Ectodermal cell (in vitro differentiated cells): ENCODE measurements around the gene AAK1.

Source experiments
- H3K27ac ChIP-seq: 2 replicates; pipeline ENCODE4 v1.7.0; 2013; ENCODE audit warnings: mild to moderate bottlenecking, low read depth, low read length; ENCODE audit not compliant: insufficient read depth, poor library complexity, severe bottlenecking
- H3K27me3 ChIP-seq: 2 replicates; pipeline ENCODE4 v1.7.0; 2013; ENCODE audit warnings: mild to moderate bottlenecking, low read length; ENCODE audit not compliant: insufficient read depth, control insufficient read depth, poor library complexity, severe bottlenecking
- H3K36me3 ChIP-seq: one replicate; pipeline ENCODE4 v1.7.0; 2013; ENCODE audit warnings: low read length; ENCODE audit not compliant: control insufficient read depth, insufficient read depth
- H3K4me1 ChIP-seq: one replicate; pipeline ENCODE4 v1.7.0; 2013; ENCODE audit warnings: low read length; ENCODE audit not compliant: control insufficient read depth, insufficient read depth
- H3K4me3 ChIP-seq: 2 replicates; pipeline ENCODE4 v1.7.0; 2013; ENCODE audit warnings: low read depth, low read length, control low read depth; ENCODE audit not compliant: insufficient read depth
- H3K9me3 ChIP-seq: 2 replicates; pipeline ENCODE4 v1.7.0; 2013; ENCODE audit warnings: mild to moderate bottlenecking, low read length, moderate library complexity; ENCODE audit not compliant: control insufficient read depth
- WGBS, 2 experiments: methylation state at CpG; one replicate each; pipeline ENCODE4 v1.1.7; 2013; ENCODE audit warnings: missing lambda C conversion rate in 2 of 2; 5-methylcytosine and 5-hydroxymethylcytosine counted together

The AAK1 gene

DNA sequence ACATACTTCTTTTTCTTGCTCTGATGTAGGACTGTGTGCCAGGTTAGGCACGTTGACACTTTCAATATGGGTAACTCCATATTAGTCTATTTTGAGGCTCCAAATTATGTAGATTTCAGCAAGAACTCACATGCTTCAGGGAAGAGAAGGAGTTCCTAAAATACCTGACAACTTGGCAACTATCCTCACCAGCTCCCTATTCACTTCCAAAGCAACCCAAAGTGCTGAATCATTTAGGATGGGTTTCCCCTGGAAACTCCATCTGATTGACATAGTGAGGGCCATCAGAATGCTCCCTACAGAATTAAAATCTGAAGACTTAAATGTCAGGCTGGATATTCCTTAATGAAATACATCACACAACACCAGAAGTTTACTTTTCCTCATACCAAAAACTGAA lies 173.8 kb downstream of the AAK1 start:
- Histone ChIP-seq H3K27ac (no peak overlapping the region), H3K4me3 (no peak overlapping the region), H3K36me3 (no peaks in the 10 kb centered on the region), H3K27me3 (no peaks in the 10 kb centered on the region), H3K9me3 (no peaks in the 10 kb centered on the region), H3K4me1 (no peaks in the 10 kb centered on the region)
- 88 to 100% methylated on average over 1 of the region's 1 CpG for WGBS, 2 experiments

DNA sequence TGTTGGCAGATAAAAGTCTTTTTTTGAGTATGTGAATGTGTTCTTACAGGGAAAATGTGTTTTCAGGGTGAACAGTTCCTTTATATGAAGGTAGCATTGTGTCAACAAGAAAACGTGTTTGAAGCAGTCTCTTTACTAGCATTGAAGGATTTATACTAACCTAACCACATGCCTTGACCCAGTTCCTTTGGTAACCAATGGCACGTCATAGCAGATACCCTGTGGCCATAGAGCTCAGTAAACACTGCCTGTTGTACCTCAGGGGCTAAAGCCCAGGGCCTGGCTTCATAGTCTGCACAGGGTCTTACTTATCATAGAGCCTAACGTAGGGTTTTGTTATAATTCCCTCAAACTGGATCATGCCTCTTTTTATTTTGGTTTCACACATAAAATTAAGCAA lies 174.2 kb downstream of the AAK1 start:
- WGBS, 2 experiments, result 90 to 94% methylated on average over 3 of the region's 3 CpGs
- Histone ChIP-seq H3K9me3 (no peaks in the 10 kb centered on the region), H3K27ac (no peak overlapping the region), H3K4me3 (no peak overlapping the region), H3K4me1 (no peaks in the 10 kb centered on the region), H3K36me3 (no peaks in the 10 kb centered on the region), H3K27me3 (no peaks in the 10 kb centered on the region)

DNA sequence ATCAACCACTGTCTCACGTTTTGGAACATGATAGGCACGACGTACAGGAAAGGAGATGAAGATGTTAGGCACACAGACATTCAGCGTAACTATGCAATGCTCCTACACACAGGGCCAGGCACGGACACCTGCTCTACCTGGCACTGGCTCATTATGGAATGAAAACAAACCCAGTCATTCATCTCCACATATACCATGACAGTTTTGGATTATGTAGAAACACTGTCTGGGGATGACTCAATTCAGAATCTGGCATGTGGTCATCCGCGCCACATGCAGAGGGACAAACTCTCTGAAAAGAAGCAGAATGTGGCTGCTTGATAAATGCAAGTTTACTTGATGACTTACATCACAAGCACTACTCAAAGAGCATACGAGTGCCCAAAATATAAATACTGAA lies 176.8 kb downstream of the AAK1 start:
- 93 to 94% methylated on average over 8 of the region's 8 CpGs for WGBS, 2 experiments
- Histone ChIP-seq H3K4me3 (no peak overlapping the region), H3K4me1 (no peaks in the 10 kb centered on the region)

DNA sequence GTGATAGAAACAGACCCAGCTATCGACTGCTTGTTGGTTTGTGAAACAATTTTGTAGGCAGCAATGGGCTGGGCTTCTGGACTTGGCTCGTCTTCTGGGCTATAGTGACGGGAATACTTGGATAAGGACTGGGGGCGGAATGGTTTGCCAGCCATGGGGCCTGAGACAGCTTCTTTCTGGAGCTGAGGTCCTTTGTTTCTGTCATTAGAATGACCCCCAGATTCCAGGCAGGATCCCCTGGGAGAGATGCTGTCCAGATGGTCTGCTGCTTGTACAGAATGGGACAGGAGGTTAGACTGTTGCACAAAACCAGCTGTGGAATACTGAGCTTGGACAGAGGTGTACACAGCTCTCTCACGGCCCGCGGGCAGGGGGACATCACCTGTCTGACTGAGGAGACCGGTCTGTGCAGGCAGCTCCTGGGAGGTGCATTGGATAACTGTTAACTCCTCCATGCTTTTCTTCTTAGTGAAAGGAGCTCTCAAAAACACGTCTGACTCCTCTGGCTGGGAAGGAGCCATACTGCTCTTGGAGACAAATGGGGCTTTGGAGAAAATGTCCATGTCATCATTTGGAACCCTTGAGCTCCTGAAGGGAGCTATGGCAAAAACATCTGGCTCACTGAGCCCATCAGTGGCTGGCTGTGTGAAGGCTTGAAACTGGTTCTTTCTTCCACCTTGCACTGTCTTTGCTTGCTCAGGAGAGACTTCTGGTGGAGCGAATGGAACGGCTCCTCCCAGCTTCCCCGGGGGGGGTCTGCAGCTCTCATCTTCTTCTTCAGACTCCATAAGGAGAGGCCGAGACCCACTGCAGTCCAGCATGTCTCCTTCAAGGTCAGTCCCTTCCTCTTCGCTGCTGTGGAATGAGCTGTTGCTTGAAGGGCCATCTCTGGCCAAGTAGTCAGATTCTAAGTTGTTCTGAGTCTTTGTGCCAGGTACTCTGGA lies 177.8 kb downstream of the AAK1 start:
- WGBS, 2 experiments, result 95 to 97% methylated on average over 14 of the region's 14 CpGs
- Histone ChIP-seq H3K27ac (no peak overlapping the region), H3K27me3 (no peaks in the 10 kb centered on the region), H3K4me1 (no peaks in the 10 kb centered on the region), H3K9me3 (no peaks in the 10 kb centered on the region), H3K4me3 (no peak overlapping the region), H3K36me3 (no peaks in the 10 kb centered on the region)

More for the DNA sequence above, 176.8 kb downstream of the AAK1 start:
- Histone ChIP-seq H3K27ac (no peak overlapping the region), H3K9me3 (no peaks in the 10 kb centered on the region), H3K36me3 (no peaks in the 10 kb centered on the region), H3K27me3 (no peaks in the 10 kb centered on the region)

DNA sequence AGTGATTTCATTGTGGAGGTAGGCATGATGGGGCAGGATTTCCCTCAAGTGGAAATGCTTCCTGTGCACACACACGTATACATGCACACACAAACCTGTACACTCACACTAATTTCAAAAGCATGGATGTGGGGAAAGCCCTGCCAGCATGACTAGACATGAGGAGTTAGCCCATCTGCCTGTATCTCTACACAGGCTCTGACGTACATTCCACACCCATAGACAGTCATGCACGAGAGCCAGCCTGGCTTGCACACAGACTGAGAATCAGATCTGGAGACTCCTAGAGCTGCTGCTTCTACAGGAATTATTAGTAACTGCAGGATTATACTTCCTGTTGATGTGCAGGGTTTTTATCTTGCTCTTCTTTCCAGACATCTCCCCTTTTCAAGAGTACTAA lies 179.0 kb downstream of the AAK1 start:
- Histone ChIP-seq H3K4me3 (no peak overlapping the region), H3K27me3 (no peaks in the 10 kb centered on the region), H3K9me3 (no peaks in the 10 kb centered on the region), H3K27ac (no peak overlapping the region), H3K36me3 (no peaks in the 10 kb centered on the region), H3K4me1 (no peaks in the 10 kb centered on the region)
- 97 to 98% methylated on average over 3 of the region's 3 CpGs for WGBS, 2 experiments

DNA sequence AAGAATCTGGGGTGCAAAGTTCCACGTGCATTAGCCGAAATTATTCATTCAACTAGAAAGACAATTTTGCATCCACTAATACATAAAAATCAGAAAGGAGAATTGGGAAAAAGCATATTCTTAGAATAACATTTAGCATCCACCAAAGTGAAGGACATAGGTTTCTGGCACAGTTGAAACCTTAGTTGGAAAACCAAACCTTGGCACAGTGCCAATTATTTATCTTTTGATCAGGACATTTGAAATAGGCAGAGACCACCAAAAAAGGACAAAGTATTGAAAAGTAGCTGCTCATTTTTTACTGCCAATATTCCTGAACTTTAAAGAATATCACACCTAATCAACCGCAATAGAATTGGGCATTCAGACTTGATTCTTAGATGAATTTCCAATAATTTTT lies 180.8 kb downstream of the AAK1 start:
- Histone ChIP-seq H3K36me3 (no peaks in the 10 kb centered on the region), H3K9me3 (no peaks in the 10 kb centered on the region), H3K4me1 (no peaks in the 10 kb centered on the region), H3K27me3 (no peaks in the 10 kb centered on the region), H3K27ac (no peak overlapping the region), H3K4me3 (no peak overlapping the region)
- 95 to 100% methylated on average over 3 of the region's 3 CpGs for WGBS, 2 experiments

DNA sequence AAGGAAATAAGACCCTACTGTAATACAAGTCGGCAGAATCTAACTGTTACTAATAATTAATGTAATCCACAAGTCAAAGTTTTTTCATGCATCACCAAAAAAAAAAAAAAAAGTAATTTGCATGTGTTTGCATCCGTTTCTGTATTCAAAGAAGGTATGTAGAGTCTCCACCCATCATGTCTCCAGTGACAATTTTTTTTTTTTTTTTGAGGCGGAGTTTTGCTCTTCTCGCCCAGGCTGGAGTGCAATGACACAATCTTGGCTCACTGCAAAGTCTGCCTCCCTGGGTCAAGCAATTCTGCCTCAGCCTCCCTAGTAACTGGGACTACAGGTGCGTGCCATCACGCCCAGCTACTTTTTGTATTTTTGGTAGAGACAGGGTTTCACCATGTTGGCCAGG lies 182.1 kb downstream of the AAK1 start:
- Histone ChIP-seq H3K4me1 (no peaks in the 10 kb centered on the region), H3K27ac (no peak overlapping the region), H3K27me3 (no peaks in the 10 kb centered on the region), H3K4me3 (no peak overlapping the region), H3K9me3 (no peaks in the 10 kb centered on the region), H3K36me3 (no peaks in the 10 kb centered on the region)
- WGBS, 2 experiments, result 92 to 97% methylated on average over 5 to 6 of the region's 6 CpGs

DNA sequence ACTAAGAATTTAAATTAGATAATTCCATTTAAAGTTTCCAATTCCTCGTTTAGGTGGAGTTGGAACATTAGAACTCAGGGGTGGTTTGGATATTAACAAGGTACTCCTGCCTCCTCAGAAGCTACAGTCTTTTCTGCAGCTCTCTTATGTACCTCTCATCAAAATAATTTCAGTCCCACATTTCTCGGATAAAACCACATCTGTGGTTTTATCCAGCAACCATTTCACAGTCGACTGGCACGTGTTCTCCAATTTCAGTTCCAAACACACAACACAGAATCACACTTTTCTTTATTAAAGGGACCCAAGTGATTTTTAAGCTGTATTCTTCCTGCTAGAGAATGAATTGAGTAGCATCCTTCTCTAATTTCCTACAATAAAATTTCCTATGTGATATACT lies 183.6 kb downstream of the AAK1 start:
- Histone ChIP-seq H3K36me3 (no peaks in the 10 kb centered on the region), H3K9me3 (no peaks in the 10 kb centered on the region), H3K27ac (no peak overlapping the region), H3K4me3 (no peak overlapping the region), H3K27me3 (no peaks in the 10 kb centered on the region), H3K4me1 (no peaks in the 10 kb centered on the region)
- 93 to 99% methylated on average over 4 of the region's 4 CpGs for WGBS, 2 experiments

DNA sequence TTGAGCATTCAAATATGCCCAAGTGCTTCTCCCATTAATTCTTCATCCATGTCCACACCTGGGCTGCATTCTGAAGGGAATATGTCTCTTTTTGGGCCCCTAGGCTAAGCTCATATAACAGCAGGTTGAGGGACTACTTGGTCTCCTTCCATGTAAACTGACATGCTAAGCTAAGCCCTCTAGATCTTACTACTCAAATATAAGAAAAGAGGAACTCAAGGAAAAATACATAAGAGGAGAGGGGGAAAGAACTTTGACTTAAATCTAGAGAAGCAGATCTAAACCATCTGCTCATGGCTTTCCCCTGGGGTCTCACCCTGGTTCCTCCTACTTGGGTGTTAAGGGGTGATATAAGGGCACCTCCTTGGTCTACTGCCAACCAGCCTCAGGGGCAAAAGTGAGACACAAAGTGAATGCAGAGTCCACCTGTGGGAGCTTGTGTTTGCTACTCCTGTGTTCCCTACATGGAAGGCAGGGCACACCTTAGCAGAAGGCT lies 186.5 kb downstream of the AAK1 start:
- Histone ChIP-seq H3K27me3 (no peaks in the 10 kb centered on the region), H3K36me3 (no peaks in the 10 kb centered on the region), H3K9me3 (no peaks in the 10 kb centered on the region), H3K4me3 (no peak overlapping the region), H3K27ac (no peak overlapping the region), H3K4me1 (no peaks in the 10 kb centered on the region)

DNA sequence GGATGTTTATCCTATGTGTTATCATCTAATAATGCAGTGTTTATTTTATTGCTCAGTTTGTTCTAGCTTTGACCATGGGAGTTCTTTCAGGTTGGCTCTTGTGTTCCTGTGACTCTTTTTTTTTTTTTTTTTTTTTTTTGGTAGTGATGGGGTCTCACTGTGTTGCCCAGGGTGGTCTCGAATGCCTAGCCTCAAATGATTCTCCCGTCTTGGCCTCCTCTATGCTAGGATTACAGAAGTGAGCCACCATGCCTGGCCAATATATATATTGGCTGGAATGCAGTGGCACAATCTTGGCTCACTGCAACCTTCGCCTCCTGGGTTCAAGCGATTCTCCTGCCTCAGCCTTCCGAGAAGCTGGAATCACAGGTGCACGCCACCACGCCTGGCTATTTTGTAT lies 187.4 kb downstream of the AAK1 start:
- no peaks in the 10 kb centered on the region for H3K9me3 ChIP-seq
- WGBS, 2 experiments, result 91 to 95% methylated on average over 7 of the region's 7 CpGs
- H3K36me3 ChIP-seq, result no peaks in the 10 kb centered on the region
- H3K27me3 ChIP-seq, result no peaks in the 10 kb centered on the region
- H3K4me3 ChIP-seq, result no peak overlapping the region
- no peaks in the 10 kb centered on the region for H3K4me1 ChIP-seq
- H3K27ac ChIP-seq, result no peak overlapping the region
